Fibroblast of lung (primary cell): ENCODE data around the gene LDAH.

Experiments
- EZH2 ChIP-seq: IDR thresholded peaks from 2 replicates; pipeline ENCODE4 v1.5.1; 2012; ENCODE audit warnings: low read length, control low read depth, mild to moderate bottlenecking; ENCODE audit errors: missing control alignments
- TF ChIP-seq, protein P1 (sequence below), 2 donors: IDR thresholded peaks in 1 of 2; conservative IDR thresholded peaks in 1 of 2; 1 replicate in 1 of 2; 2 replicates in 1 of 2; pipeline ENCODE4 v1.5.1; 2011 to 2012; ENCODE audit warnings: low read length in 2 of 2, control low read depth in 1 of 2, inconsistent platforms in 1 of 2, low read depth in 1 of 2, mild to moderate bottlenecking in 1 of 2

DNA sequence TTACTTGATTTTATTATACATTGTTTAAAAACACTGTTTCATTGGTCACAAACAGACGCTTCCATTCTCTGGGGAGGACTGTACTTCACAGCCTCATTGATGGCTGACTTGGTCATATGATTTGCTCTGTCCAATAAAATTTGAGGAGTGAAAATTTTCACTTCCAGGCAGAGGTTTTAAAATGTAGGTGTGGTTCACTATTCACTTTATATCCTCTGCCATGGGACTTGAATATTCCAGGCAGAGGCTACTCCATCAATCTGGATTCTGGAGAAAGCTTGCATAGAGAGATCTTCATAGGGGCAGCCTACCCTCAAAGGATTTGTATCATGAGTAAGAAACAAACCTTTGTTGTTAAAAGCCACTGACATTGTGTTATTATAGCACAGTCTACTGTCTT, 56.7 kb downstream of the LDAH start:
- TF ChIP-seq, protein P1, sequence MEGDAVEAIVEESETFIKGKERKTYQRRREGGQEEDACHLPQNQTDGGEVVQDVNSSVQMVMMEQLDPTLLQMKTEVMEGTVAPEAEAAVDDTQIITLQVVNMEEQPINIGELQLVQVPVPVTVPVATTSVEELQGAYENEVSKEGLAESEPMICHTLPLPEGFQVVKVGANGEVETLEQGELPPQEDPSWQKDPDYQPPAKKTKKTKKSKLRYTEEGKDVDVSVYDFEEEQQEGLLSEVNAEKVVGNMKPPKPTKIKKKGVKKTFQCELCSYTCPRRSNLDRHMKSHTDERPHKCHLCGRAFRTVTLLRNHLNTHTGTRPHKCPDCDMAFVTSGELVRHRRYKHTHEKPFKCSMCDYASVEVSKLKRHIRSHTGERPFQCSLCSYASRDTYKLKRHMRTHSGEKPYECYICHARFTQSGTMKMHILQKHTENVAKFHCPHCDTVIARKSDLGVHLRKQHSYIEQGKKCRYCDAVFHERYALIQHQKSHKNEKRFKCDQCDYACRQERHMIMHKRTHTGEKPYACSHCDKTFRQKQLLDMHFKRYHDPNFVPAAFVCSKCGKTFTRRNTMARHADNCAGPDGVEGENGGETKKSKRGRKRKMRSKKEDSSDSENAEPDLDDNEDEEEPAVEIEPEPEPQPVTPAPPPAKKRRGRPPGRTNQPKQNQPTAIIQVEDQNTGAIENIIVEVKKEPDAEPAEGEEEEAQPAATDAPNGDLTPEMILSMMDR (conservative IDR thresholded peaks at IDR 0.05 in 1 of 2, IDR thresholded peaks at IDR 0.05 in 1 of 2; ENCODE audit: low read depth in 1 of 2, low read length in 2 of 2) = no peak
- TF ChIP-seq EZH2 = no peak
